Natural killer cell treated with Interleukin-12 subunit alpha and Interleukin-12 subunit beta and Interleukin-15 and Interleukin-18, amount 100 ng/mL, for 72 hours (primary cell): ENCODE measurements around the gene CSNK2B. TPM values are rescaled to one million over a fixed set of nuclear protein-coding genes. Genes with fewer than 3 reads are reported as not detected.
A peak's percentile ranks its signal among the peaks of the same experiment; 100 is the strongest.

Experiments
- ATAC-seq, 2 donors: fragments of 150-1000 bp; cut with Tn5 transposase in 1 of 2; sonication (Bioruptor Pico), chemical (Tn5 transposase) in 1 of 2; 2 replicates each; pipeline ENCODE4 v1.10.0; 2021
- DNase-seq: peaks from one replicate; pipeline ENCODE4 v3.0.0; 2022; ENCODE audit warnings: low spot score
- H3K27ac Mint-ChIP-seq, 2 donors: 1 replicate in 1 of 2; 2 replicates in 1 of 2; pipeline ENCODE4 v1.8.0; 2022; ENCODE audit warnings: mixed read lengths in 2 of 2, mild to moderate bottlenecking in 1 of 2, moderate library complexity in 1 of 2
- H3K27me3 Mint-ChIP-seq, 2 donors: 1 replicate in 1 of 2; 2 replicates in 1 of 2; pipeline ENCODE4 v1.8.0; 2022; ENCODE audit warnings: mixed read lengths in 2 of 2
- H3K36me3 Mint-ChIP-seq: one replicate; pipeline ENCODE4 v1.8.0; 2022; ENCODE audit warnings: mixed read lengths
- H3K4me1 Mint-ChIP-seq, 2 donors: 1 replicate in 1 of 2; 2 replicates in 1 of 2; pipeline ENCODE4 v1.8.0; 2022; ENCODE audit warnings: low read depth in 2 of 2, mixed read lengths in 2 of 2, mild to moderate bottlenecking in 1 of 2
- H3K4me3 Mint-ChIP-seq: one replicate; pipeline ENCODE4 v1.8.0; 2022; ENCODE audit warnings: mixed read lengths
- H3K9me3 Mint-ChIP-seq: 2 replicates; pipeline ENCODE4 v1.8.0; 2022; ENCODE audit warnings: mixed read lengths
- total RNA-seq, 2 donors: library from RNA; stranded (reverse); gene quantifications; one replicate each; pipeline ENCODE4 v1.2.3, GENCODE V29; 2022

Gene CSNK2B
- total RNA-seq, 2 donors from 2014 or later, result 205 to 247 TPM

GRCh38 chr6:31645325-31645724, 20.6 kb upstream of the CSNK2B start:
- H3K9me3 Mint-ChIP-seq, result no peaks in the 10 kb centered on the region
- H3K27ac Mint-ChIP-seq, result peak overlapping the region in 1 of 2 donors; percentile 73

GRCh38 chr6:31651602-31652191, 14.2 kb upstream of the CSNK2B start:
- ATAC-seq (peak; percentile 66 to 69), DNase-seq (peak; percentile 83)
- Mint-ChIP-seq H3K9me3 (no peaks in the 10 kb centered on the region), H3K36me3 (peaks cover 13% of the 10 kb centered on the region), H3K27me3 (no peaks in the 10 kb centered on the region), H3K4me3 (peak overlapping the region; percentile 95), H3K27ac (peak overlapping the region; percentile 88 to 97), H3K4me1 (peaks cover 47 to 48% of the 10 kb centered on the region in 2 donors)

More at GRCh38 chr6:31645325-31645724, 20.6 kb upstream of the CSNK2B start:
- Mint-ChIP-seq H3K4me3 (no peak overlapping the region), H3K36me3 (peaks cover 29% of the 10 kb centered on the region), H3K4me1 (peaks cover 5 to 22% of the 10 kb centered on the region in 2 donors), H3K27me3 (no peaks in the 10 kb centered on the region)
- ATAC-seq (no peak), DNase-seq (no peak)

- peak; percentile 90 for DNase-seq
- Mint-ChIP-seq H3K27ac (peak overlapping the region; percentile 88 to 97), H3K4me3 (peak overlapping the region; percentile 95), H3K9me3 (no peaks in the 10 kb centered on the region), H3K4me1 (peaks cover 50 to 55% of the 10 kb centered on the region in 2 donors), H3K27me3 (no peaks in the 10 kb centered on the region), H3K36me3 (peaks cover 8% of the 10 kb centered on the region)
- ATAC-seq, result peak; percentile 80 to 86
Observed at GRCh38 chr6:31652925-31653724, 12.8 kb upstream of the CSNK2B start.

- Mint-ChIP-seq H3K9me3 (no peaks in the 10 kb centered on the region), H3K27ac (peak overlapping the region; percentile 17 to 25), H3K4me3 (no peak overlapping the region), H3K4me1 (peaks cover 59 to 72% of the 10 kb centered on the region in 2 donors), H3K36me3 (no peaks in the 10 kb centered on the region), H3K27me3 (no peaks in the 10 kb centered on the region)
- no peak for DNase-seq
- ATAC-seq, result no peak
Observed at GRCh38 chr6:31654574-31655348, 11.1 kb upstream of the CSNK2B start.

- H3K36me3 Mint-ChIP-seq, result no peaks in the 10 kb centered on the region
- H3K27ac Mint-ChIP-seq, result peak within 1 kb of the TSS; percentile 17 to 25
- H3K27me3 Mint-ChIP-seq, result no peaks in the 10 kb centered on the region
- H3K4me1 Mint-ChIP-seq, result peaks cover 59 to 73% of the 10 kb centered on the region in 2 donors
- no peak within 1 kb of the TSS for H3K4me3 Mint-ChIP-seq
- H3K9me3 Mint-ChIP-seq, result no peaks in the 10 kb centered on the region
- DNase-seq, result no peak
- no peak for ATAC-seq
Observed at GRCh38 chr6:31655349-31656237, 10.3 kb upstream of the CSNK2B start, which contains the start of gene APOM. TSS of gene APOM (plus strand) at chr6:31655894. CDS start at chr6:31655967, 73 bp downstream.

- H3K4me3 Mint-ChIP-seq, result peak overlapping the region; percentile 95
- H3K9me3 Mint-ChIP-seq, result no peaks in the 10 kb centered on the region
- peak overlapping the region; percentile 85 to 92 for H3K27ac Mint-ChIP-seq
- DNase-seq (no peak), ATAC-seq (no peak)
- H3K36me3 Mint-ChIP-seq, result no peaks in the 10 kb centered on the region
- peaks cover 55 to 58% of the 10 kb centered on the region in 2 donors for H3K4me1 Mint-ChIP-seq
- no peaks in the 10 kb centered on the region for H3K27me3 Mint-ChIP-seq
Observed at GRCh38 chr6:31657406-31658157, 8.3 kb upstream of the CSNK2B start.

GRCh38 chr6:31658158-31658688, 7.7 kb upstream of the CSNK2B start:
- ATAC-seq, result no peak
- Mint-ChIP-seq H3K4me1 (peaks cover 53 to 55% of the 10 kb centered on the region in 2 donors), H3K9me3 (no peaks in the 10 kb centered on the region), H3K27ac (peak overlapping the region; percentile 85 to 92), H3K36me3 (peaks cover 2% of the 10 kb centered on the region), H3K4me3 (peak overlapping the region; percentile 95), H3K27me3 (no peaks in the 10 kb centered on the region)
- no peak for DNase-seq

GRCh38 chr6:31658983-31659648, 6.8 kb upstream of the CSNK2B start:
- Mint-ChIP-seq H3K27me3 (no peaks in the 10 kb centered on the region), H3K36me3 (peaks cover 9% of the 10 kb centered on the region), H3K4me1 (peaks cover 61 to 64% of the 10 kb centered on the region in 2 donors), H3K9me3 (no peaks in the 10 kb centered on the region), H3K27ac (peak overlapping the region; percentile 85 to 92), H3K4me3 (peak overlapping the region; percentile 95)
- DNase-seq (no peak), ATAC-seq (no peak)

GRCh38 chr6:31659649-31660380, 6.1 kb upstream of the CSNK2B start:
- no peaks in the 10 kb centered on the region for H3K9me3 Mint-ChIP-seq
- DNase-seq (no peak), ATAC-seq (peak in 1 of 2 donors; percentile 35)
- no peaks in the 10 kb centered on the region for H3K27me3 Mint-ChIP-seq
- peak overlapping the region; percentile 85 to 92 for H3K27ac Mint-ChIP-seq
- H3K4me3 Mint-ChIP-seq, result peak overlapping the region; percentile 95
- H3K4me1 Mint-ChIP-seq, result peaks cover 68 to 71% of the 10 kb centered on the region in 2 donors
- peaks cover 16% of the 10 kb centered on the region for H3K36me3 Mint-ChIP-seq

GRCh38 chr6:31660381-31661261, 5.3 kb upstream of the CSNK2B start, which contains the start of gene C6orf47:
TSS of gene C6orf47 (minus strand) at chr6:31660778. CDS start at chr6:31659947, 831 bp downstream.
- H3K36me3 Mint-ChIP-seq, result peaks cover 17% of the 10 kb centered on the region
- H3K4me3 Mint-ChIP-seq, result peak within 1 kb of the TSS; percentile 95
- ATAC-seq, result peak; percentile 86 to 90
- H3K27me3 Mint-ChIP-seq, result no peaks in the 10 kb centered on the region
- peak; percentile 90 for DNase-seq
- H3K9me3 Mint-ChIP-seq, result no peaks in the 10 kb centered on the region
- H3K27ac Mint-ChIP-seq, result peak within 1 kb of the TSS; percentile 85 to 92
- peaks cover 64 to 65% of the 10 kb centered on the region in 2 donors for H3K4me1 Mint-ChIP-seq
